GM12878 (cell line): ENCODE results near the gene NPTN.

Experiments used
- GABPA ChIP-seq: IDR thresholded peaks from 2 replicates; pipeline ENCODE4 v1.6.1; 2014; ENCODE audit warnings: antibody characterized with exemption, low read depth, mild to moderate bottlenecking, inconsistent platforms
- MXI1 ChIP-seq: fragments of 150-350 bp; IDR thresholded peaks from 2 replicates; pipeline ENCODE4 v1.6.1; 2011; ENCODE audit warnings: low read depth, mild to moderate bottlenecking, inconsistent platforms, low read length, improper control_type of control experiment
- MYC ChIP-seq: IDR thresholded peaks from 2 replicates; pipeline ENCODE4 v1.6.1; 2011; ENCODE audit warnings: mild to moderate bottlenecking, low read length, moderate library complexity, inconsistent platforms; ENCODE audit not compliant: insufficient read depth, insufficient replicate concordance, insufficient read length, severe bottlenecking
- POLR2A ChIP-seq: IDR thresholded peaks from 2 replicates; pipeline ENCODE4 v1.6.1; 2011; ENCODE audit warnings: low read depth, mild to moderate bottlenecking, low read length
- YBX1 ChIP-seq: fragments of 450-650 bp; IDR thresholded peaks from 2 replicates; pipeline ENCODE4 v1.6.1; 2016; ENCODE audit warnings: antibody characterized with exemption
- ZNF24 ChIP-seq: fragments of 450-650 bp; IDR thresholded peaks from 2 replicates; pipeline ENCODE4 v1.6.1; 2017; ENCODE audit warnings: antibody characterized with exemption, mild to moderate bottlenecking
- TF ChIP-seq, protein P1 (sequence below), 3 experiments: IDR thresholded peaks in 2 of 3; conservative IDR thresholded peaks in 1 of 3; 2 replicates each; pipeline ENCODE4 v1.5.1; 2011; ENCODE audit warnings: low read depth in 3 of 3, low read length in 3 of 3, mild to moderate bottlenecking in 3 of 3, control low read depth in 2 of 3, moderate library complexity in 2 of 3, inconsistent platforms in 1 of 3, mixed read lengths in 1 of 3; ENCODE audit not compliant: control insufficient read depth in 2 of 3, insufficient read depth in 1 of 3; ENCODE audit errors: extremely low read depth in 1 of 3
- TF ChIP-seq, protein P2 (sequence below): IDR thresholded peaks from 2 replicates; pipeline ENCODE4 v1.6.1; 2011; ENCODE audit warnings: mild to moderate bottlenecking, low read depth, low read length, moderate library complexity; ENCODE audit not compliant: insufficient replicate concordance
- TF ChIP-seq, protein P3 (sequence below): fragments of 450-650 bp; formaldehyde crosslinking; IDR thresholded peaks from 2 replicates; pipeline ENCODE4 v1.5.0; 2022; ENCODE audit warnings: mild to moderate bottlenecking, missing genetic modification characterization

DNA sequence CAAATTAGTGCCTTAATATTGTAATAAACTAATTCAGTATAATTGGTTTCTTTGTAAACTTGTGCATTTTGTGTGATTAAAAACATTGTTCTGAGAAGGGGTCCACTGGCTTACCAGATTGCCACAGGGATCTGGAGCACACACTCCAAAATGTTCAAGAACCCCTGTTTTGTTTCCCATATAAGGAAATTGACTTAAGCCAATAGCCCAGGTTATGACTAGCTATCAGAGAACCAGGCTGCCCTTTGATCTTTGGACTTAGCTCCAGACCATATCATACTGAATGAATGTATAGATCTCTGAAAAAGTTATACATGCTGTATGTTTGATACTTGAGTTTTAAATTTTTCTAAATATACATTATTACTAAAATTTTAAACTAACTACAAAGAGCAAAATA is 91.7 kb downstream of the NPTN start:
- no peak for TF ChIP-seq ZNF24
- TF ChIP-seq, protein P1, sequence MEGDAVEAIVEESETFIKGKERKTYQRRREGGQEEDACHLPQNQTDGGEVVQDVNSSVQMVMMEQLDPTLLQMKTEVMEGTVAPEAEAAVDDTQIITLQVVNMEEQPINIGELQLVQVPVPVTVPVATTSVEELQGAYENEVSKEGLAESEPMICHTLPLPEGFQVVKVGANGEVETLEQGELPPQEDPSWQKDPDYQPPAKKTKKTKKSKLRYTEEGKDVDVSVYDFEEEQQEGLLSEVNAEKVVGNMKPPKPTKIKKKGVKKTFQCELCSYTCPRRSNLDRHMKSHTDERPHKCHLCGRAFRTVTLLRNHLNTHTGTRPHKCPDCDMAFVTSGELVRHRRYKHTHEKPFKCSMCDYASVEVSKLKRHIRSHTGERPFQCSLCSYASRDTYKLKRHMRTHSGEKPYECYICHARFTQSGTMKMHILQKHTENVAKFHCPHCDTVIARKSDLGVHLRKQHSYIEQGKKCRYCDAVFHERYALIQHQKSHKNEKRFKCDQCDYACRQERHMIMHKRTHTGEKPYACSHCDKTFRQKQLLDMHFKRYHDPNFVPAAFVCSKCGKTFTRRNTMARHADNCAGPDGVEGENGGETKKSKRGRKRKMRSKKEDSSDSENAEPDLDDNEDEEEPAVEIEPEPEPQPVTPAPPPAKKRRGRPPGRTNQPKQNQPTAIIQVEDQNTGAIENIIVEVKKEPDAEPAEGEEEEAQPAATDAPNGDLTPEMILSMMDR (IDR thresholded peaks at IDR 0.05 in 2 of 3, conservative IDR thresholded peaks at IDR 0.05 in 1 of 3; ENCODE audit: control insufficient read depth in 2 of 3, extremely low read depth in 1 of 3, insufficient read depth in 1 of 3, low read depth in 3 of 3, low read length in 3 of 3): no peak
- TF ChIP-seq, protein P2, sequence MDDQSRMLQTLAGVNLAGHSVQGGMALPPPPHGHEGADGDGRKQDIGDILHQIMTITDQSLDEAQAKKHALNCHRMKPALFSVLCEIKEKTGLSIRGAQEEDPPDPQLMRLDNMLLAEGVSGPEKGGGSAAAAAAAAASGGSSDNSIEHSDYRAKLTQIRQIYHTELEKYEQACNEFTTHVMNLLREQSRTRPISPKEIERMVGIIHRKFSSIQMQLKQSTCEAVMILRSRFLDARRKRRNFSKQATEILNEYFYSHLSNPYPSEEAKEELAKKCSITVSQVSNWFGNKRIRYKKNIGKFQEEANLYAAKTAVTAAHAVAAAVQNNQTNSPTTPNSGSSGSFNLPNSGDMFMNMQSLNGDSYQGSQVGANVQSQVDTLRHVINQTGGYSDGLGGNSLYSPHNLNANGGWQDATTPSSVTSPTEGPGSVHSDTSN: no peak
- TF ChIP-seq POLR2A: no peak
- TF ChIP-seq, protein P3, sequence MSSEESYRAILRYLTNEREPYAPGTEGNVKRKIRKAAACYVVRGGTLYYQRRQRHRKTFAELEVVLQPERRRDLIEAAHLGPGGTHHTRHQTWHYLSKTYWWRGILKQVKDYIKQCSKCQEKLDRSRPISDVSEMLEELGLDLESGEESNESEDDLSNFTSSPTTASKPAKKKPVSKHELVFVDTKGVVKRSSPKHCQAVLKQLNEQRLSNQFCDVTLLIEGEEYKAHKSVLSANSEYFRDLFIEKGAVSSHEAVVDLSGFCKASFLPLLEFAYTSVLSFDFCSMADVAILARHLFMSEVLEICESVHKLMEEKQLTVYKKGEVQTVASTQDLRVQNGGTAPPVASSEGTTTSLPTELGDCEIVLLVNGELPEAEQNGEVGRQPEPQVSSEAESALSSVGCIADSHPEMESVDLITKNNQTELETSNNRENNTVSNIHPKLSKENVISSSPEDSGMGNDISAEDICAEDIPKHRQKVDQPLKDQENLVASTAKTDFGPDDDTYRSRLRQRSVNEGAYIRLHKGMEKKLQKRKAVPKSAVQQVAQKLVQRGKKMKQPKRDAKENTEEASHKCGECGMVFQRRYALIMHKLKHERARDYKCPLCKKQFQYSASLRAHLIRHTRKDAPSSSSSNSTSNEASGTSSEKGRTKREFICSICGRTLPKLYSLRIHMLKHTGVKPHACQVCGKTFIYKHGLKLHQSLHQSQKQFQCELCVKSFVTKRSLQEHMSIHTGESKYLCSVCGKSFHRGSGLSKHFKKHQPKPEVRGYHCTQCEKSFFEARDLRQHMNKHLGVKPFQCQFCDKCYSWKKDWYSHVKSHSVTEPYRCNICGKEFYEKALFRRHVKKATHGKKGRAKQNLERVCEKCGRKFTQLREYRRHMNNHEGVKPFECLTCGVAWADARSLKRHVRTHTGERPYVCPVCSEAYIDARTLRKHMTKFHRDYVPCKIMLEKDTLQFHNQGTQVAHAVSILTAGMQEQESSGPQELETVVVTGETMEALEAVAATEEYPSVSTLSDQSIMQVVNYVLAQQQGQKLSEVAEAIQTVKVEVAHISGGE (CRISPR knock-in tag): no peak
- TF ChIP-seq MXI1: no peak
- no peak for TF ChIP-seq YBX1
- TF ChIP-seq GABPA: no peak
- TF ChIP-seq MYC: no peak
